ENCODE results near the gene GPBP1L1. TPM values are rescaled to one million over a fixed set of nuclear protein-coding genes. Genes with fewer than 3 reads are reported as not detected.
A peak's percentile ranks its signal among the peaks of the same experiment; 100 is the strongest.

The GPBP1L1 gene
- total and polyA plus RNA-seq, 2 of the 13 experiments (the other 11 are each of a cell fraction or from before 2014, with no cell fraction given), result 45.9 to 86.1 TPM

DNA sequence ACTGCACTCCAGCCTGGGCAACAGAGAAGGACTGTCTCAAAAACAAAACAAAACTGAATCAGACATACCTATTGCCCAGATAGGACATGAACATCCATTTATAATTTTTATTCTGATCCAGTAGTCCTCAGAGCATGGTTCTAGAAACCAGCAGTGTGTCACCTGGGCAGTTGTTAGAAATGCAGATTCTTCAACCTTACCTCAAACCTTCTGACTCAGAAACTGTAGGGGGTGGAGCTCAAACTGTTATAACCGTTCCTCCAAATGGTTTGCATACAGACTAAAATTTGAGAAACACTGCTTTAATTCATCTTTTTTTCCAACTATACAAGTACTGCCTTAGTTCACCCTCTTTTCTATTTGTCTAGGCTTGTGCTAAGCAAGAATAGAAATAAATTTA, 96.5 kb downstream of the GPBP1L1 start (continued):
- TF ChIP-seq, protein P1, sequence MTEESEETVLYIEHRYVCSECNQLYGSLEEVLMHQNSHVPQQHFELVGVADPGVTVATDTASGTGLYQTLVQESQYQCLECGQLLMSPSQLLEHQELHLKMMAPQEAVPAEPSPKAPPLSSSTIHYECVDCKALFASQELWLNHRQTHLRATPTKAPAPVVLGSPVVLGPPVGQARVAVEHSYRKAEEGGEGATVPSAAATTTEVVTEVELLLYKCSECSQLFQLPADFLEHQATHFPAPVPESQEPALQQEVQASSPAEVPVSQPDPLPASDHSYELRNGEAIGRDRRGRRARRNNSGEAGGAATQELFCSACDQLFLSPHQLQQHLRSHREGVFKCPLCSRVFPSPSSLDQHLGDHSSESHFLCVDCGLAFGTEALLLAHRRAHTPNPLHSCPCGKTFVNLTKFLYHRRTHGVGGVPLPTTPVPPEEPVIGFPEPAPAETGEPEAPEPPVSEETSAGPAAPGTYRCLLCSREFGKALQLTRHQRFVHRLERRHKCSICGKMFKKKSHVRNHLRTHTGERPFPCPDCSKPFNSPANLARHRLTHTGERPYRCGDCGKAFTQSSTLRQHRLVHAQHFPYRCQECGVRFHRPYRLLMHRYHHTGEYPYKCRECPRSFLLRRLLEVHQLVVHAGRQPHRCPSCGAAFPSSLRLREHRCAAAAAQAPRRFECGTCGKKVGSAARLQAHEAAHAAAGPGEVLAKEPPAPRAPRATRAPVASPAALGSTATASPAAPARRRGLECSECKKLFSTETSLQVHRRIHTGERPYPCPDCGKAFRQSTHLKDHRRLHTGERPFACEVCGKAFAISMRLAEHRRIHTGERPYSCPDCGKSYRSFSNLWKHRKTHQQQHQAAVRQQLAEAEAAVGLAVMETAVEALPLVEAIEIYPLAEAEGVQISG (CRISPR knock-in tag; IDR thresholded peaks at IDR 0.05), result no peak

DNA sequence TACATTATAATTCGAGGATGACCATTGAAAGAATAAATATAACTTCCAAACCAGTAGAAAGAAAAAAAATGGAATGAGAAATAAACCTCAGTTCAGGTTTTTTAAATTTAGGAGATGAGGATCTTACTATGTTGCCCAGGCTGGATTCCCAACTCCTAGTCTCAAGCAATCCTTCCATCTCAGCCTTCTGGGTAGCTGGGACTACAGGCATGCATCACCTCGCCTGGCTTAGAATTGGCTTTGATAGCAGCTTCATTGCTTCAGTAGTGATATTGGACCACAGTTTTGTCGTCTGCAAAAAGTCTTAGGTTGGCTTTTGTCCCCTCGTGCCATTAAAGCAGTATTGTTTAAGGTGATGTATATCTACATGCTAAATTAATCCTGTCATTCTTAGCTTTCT, 99.6 kb downstream of the GPBP1L1 start:
- CTCF ChIA-PET (ENCODE audit: low intra/inter-chr PET ratio, low total read pairs), result no interaction called here
- no peaks in the 10 kb centered on the region; a peak in 2 of 5 replicates for H3K27me3 ChIP-seq (ENCODE audit: control insufficient read depth in 1 of 2, insufficient read depth in 2 of 2, low read length in 2 of 2)
- no peak for DNase-seq (ENCODE audit: low spot score)
- BruUV-seq (replicated peaks), result no TSS peak
- H3K27ac ChIP-seq (ENCODE audit: extremely low read length, insufficient read depth, low read length), result no peak overlapping the region
- peak overlapping the region in 2 of 3 experiments; percentile 90 to 96; a peak in 2 of 6 replicates for H3K4me3 ChIP-seq (replicated peaks in 1 of 3; ENCODE audit: insufficient read depth in 1 of 3, low read depth in 2 of 3, low read length in 3 of 3)
- H2AFZ ChIP-seq (ENCODE audit: low read length), result no peak overlapping the region
- H3K9ac ChIP-seq (ENCODE audit: insufficient read depth, low read depth, low read length), result peak overlapping the region; percentile 26; the same call in 1 of the 2 replicates
- peaks cover 5 to 13% of the 10 kb centered on the region in 2 experiments; a peak in 3 of 5 replicates for H3K36me3 ChIP-seq (replicated peaks in 1 of 2; ENCODE audit: control insufficient read depth in 1 of 2, insufficient read depth in 2 of 2, low read length in 2 of 2)
- POLR2A ChIA-PET, result interaction anchor here (1.3 kb wide), 1 partner anchor 28 kb away, joined by 3 read pairs; no protein-coding TSS in a partner anchor
- no peaks in the 10 kb centered on the region for H3K9me3 ChIP-seq (ENCODE audit: low read length)
- H3K79me2 ChIP-seq (ENCODE audit: insufficient read depth, low read length), result peaks cover 74% of the 10 kb centered on the region
- WGBS (ENCODE audit: low lambda C conversion rate), result 81% methylated on average over 3 of the region's 4 CpGs
- in situ Hi-C loops (cut with HindIII; ENCODE audit: extremely low pct_ligation_motif_present, low pct_unique_long_range_greater_than_20kb) (loop anchor here (25.0 kb wide), 1 partner anchor 224 kb away; no protein-coding TSS in a partner anchor), intact Hi-C loops (cut with micrococcal nuclease; ENCODE audit: unreplicated experiment) (no loop called here)
- FAIRE-seq, result no peak
- TF ChIP-seq ESRRA (CRISPR knock-in tag; IDR thresholded peaks at IDR 0.05; ENCODE audit: low read depth), result no peak
- TF ChIP-seq POLR2AphosphoS5 (IDR thresholded peaks at IDR 0.05; ENCODE audit: low read depth, low read length), result no peak
- TF ChIP-seq ZNF367 (CRISPR knock-in tag; IDR thresholded peaks at IDR 0.05; ENCODE audit: borderline replicate concordance), result no peak
- TF ChIP-seq ZNF121 (CRISPR knock-in tag; IDR thresholded peaks at IDR 0.05), result peak; percentile 84
- H3K4me1 ChIP-seq (ENCODE audit: insufficient read depth, low read length), result peaks cover 47% of the 10 kb centered on the region
- H4K20me1 ChIP-seq (ENCODE audit: insufficient read depth, low read length), result peaks cover 43% of the 10 kb centered on the region
- no peak for ATAC-seq
- H3K4me2 ChIP-seq (ENCODE audit: low read depth, low read length), result peak overlapping the region; percentile 82
